ENCODE measurements around the gene WDR20. TPM values are rescaled to one million over a fixed set of nuclear protein-coding genes. Genes with fewer than 3 reads are reported as not detected.

WDR20 gene
- total RNA-seq, 1 experiment from 2014 or later: 7.9 TPM

GRCh38 chr14:102218688-102219087, 79.0 kb downstream of the WDR20 start:
- DNase-seq (ENCODE audit: low read depth): no peak

DNA sequence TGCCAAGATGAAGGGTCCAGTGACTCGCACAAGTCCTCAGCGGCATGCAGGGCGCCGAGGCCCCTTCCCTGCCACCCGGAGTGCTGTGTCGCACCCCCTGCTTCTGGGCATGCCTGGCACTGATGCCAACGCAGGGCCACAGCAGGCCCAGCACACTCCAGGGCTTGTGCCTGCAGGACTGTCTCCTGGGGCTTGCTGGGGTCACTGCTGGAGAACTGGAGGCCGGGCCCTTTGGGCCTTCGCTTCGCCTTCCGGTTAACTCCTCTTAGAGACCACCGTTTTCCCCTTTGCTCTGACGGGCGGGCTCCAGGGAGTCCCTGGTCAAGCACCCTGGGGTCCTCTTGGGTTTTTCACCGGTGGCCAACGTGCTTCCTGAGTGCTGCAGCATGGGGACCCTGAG, 79.6 kb downstream of the WDR20 start:
- DNase-seq (ENCODE audit: low read depth): no peak

- DNase-seq (ENCODE audit: low read depth): no peak
These were observed 80.3 kb downstream of the WDR20 start for GRCh38 chr14:102220031-102220430.

DNA sequence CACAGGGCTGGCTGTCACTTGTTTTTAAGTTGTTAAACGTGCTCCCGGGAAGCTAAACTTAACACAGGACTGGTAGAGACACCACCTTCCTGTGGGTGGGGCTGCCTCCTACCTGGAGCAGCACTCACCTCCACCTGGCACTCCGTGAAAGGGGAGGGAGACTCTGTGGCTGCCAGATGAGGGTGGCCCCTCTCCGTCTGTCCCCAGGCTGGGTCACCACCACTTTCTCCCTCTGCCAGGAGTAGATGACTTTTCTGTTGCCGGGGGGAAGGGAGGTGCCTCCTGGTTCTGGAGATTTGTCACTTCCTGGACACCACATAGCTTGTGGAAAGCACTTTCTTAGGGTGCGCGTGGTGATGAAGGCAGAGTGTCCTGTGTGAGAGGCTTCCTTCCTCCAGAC, 81.3 kb downstream of the WDR20 start:
- peak; percentile 65 for DNase-seq (ENCODE audit: low read depth)

GRCh38 chr14:102222009-102222575, 82.4 kb downstream of the WDR20 start:
- no peak for DNase-seq (ENCODE audit: low read depth)

- no peak for DNase-seq (ENCODE audit: low read depth)
These were observed 83.1 kb downstream of the WDR20 start for GRCh38 chr14:102222751-102223150.

DNA sequence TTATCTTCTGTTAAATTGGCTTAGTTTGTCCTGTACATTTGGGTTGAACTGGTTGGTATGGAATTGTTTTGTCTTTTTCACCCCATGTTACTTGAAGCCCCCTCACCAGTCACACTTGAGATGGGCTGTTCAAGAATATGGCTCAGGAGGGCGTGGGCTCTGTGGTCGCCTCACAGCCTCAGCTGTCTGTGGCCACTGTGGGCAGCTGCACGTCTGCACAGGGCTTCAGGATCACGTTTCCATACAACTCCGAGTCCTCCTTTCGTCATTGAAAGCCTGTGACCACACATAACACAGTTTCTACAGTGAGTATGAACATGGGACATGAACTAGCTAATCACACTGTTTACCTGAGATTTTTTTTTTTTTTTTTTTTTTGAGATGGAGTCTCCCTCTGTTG, 84.0 kb downstream of the WDR20 start:
- no peak for DNase-seq (ENCODE audit: low read depth)

DNA sequence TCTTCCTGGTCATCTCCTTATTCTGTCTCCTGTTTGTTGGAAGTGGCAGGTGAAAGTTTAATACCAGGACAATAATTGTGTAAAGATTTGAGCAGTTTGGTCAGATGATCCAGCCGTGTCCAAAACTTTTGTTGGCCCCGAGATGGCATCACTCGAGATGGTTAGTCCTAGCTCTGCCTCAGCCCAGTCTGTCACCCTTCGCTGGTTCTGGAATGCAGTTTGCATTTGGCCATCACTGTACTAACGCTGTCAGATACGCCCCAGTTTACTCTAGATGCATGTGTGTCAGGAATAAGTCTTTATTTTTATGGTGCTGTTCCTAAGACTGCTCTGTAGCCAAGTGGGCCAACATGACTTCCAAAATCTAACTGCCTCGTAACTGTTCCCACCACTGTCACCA, 85.7 kb downstream of the WDR20 start:
- no peak for DNase-seq (ENCODE audit: low read depth)

DNA sequence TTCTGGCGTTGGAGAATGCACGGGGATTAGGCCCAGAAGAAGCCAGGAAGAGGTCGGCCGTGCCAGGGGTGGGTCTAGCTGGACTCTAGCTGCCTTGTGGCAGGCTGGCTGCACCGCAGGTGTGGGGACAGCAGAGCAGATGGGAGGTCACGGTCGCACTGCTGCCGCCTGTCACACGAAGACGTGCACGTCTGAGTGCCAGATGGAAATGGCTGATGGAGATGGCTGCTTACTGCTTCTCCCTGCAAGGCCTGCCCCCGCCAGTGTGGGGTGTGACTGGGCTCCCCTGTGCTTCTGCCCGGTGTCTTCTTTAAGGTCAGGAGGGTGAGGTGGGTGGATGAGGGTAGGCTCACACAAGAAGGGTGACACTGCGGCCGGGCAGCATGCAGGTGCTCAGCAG, 86.2 kb downstream of the WDR20 start:
- DNase-seq (ENCODE audit: low read depth): no peak

DNA sequence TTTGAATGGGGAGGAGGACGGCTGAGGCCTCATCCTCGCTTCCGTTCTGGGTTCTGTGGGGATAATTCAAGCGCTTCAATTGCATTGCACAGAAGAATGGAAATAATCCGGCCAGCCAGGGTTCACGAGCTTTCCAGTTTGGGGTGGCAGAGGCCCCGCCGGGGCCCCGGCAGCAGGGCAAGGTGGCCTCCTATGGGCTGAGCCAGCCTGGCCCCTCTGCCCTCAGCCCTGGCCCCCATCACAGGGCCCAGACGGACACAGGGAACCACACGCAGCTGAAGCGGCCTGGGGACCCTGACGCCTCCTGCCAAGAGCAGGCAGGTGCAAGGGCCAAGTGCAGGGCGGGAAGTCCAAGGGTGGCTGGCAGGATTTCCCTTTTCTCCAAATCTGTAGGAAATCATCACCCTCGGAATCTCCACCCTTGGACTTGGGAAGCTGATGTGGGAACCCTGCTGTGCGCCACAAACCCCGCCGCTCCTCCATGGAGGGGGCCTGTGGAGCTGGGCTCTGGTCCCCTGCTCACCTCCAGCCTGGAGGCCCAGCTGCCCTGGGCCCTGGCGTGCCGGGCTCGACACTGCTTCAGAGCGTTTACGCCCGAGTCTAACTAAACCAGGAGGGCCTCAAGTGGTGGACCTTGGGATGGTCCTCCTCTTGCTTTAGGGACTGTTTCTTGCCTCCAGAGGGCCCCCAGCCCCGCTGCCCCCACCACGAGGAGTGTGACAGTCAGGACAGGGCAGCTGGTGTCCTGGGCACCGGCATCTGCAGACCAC, 86.8 kb downstream of the WDR20 start:
- no peak for DNase-seq (ENCODE audit: low read depth)

- DNase-seq (ENCODE audit: low read depth): no peak
These were observed 87.7 kb downstream of the WDR20 start for GRCh38 chr14:102227184-102227964.

DNA sequence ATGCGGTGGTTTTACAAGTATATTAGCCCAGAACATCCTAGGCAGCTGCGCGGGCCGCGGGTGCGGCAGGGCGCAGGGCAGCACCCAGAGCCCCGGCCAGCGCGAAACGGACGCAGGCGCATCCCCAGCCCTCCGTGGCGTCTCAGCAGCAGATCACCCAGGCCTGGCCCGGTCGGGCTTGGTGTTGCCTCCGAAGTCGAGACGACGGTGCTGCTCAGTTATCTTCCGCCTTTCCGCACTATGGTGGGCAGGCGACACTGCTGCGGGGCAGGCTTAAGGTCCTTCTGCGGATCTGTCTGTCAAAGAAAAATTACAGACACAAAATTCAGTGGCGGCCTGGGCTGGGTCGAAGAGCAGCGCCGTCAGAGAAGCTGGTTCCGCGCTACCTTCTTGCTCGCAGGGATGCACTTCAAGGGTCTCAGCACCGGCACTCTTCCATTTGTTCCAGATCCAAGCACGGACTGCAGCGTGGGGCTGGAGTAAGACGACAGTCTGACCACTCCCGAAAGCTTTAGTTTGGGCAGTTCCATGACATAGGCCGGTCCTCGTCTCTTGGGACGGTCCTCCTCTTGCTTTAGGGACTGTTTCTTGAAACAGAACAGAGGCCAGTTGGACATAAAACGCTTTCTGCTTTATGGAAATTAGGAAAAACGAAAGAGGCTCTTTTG, 89.5 kb downstream of the WDR20 start:
- no peak for DNase-seq (ENCODE audit: low read depth)

- DNase-seq (ENCODE audit: low read depth): no peak
These were observed 90.0 kb downstream of the WDR20 start for GRCh38 chr14:102229739-102230092.

- no peak for DNase-seq (ENCODE audit: low read depth)
These were observed 90.9 kb downstream of the WDR20 start for GRCh38 chr14:102230481-102231210.

GRCh38 chr14:102231476-102232347, 92.0 kb downstream of the WDR20 start:
- DNase-seq (ENCODE audit: low read depth): no peak

GRCh38 chr14:102232348-102232625, 92.6 kb downstream of the WDR20 start:
- DNase-seq (ENCODE audit: low read depth): no peak

- no peak for DNase-seq (ENCODE audit: low read depth)
These were observed 93.4 kb downstream of the WDR20 start for GRCh38 chr14:102233081-102233480.

- no peak for DNase-seq (ENCODE audit: low read depth)
These were observed 94.9 kb downstream of the WDR20 start for GRCh38 chr14:102234331-102235264.

DNA sequence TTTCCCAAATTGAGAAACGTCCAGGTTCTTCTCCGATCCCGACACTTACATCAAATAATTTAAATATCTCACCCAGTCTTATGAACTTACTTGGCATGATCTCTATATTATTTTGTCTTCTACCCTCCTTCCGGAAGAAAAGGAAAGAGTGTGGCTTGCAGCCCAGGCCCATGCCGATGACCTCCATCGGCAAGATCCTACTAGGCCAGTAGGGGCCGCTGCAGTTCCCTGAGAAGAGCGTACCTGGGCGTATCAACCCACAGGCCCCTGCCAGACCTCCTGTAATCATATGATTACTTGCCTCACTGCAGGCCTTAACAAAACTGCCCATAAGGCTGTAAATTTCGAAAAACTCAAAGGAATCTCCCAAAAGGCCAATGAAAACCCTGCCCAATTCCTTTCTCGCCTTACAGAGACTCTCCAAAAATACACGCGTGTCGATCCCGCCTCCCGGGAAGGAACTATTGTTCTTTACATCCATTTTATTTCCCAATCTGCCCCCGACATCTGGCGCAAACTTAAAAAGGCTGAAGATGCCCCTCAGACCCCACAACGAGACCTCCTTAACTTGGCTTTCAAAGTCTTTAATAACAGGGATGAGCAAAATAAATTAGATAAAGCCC, 95.7 kb downstream of the WDR20 start:
- peak; percentile 75 for DNase-seq (ENCODE audit: low read depth)
